ENCODE measurements around the gene GPR17.

- TF ChIP-seq CTCF (IDR thresholded peaks at IDR 0.05) (no peak), EZH2 (IDR thresholded peaks at IDR 0.05) (peak; percentile 34), EZH2phosphoT487 (IDR thresholded peaks at IDR 0.05) (no peak)
These were observed 54.7 kb downstream of the GPR17 start for GRCh38 chr2:127700527-127701192.
